T-helper 2 cell treated with Interferon-gamma antibody and Interleukin-4, amounts not matched to agents 5 μg/mL and 100 μg/mL, for 36 hours (primary cell): Measurements from ENCODE around the gene SLC44A1.

Experiments used
- DNase-seq: peaks from one replicate; pipeline ENCODE4 v3.0.0; 2021; ENCODE audit warnings: low spot score
- H3K27ac Mint-ChIP-seq: one replicate; pipeline ENCODE4 v1.8.0; 2021; ENCODE audit warnings: mild to moderate bottlenecking, mixed read lengths
- H3K27me3 Mint-ChIP-seq: one replicate; pipeline ENCODE4 v1.8.0; 2021; ENCODE audit warnings: low read depth, mixed read lengths
- H3K36me3 Mint-ChIP-seq: one replicate; pipeline ENCODE4 v1.8.0; 2021; ENCODE audit warnings: low read depth, mixed read lengths
- H3K4me1 Mint-ChIP-seq: one replicate; pipeline ENCODE4 v1.8.0; 2021; ENCODE audit warnings: low read depth, mixed read lengths
- H3K4me3 Mint-ChIP-seq: one replicate; pipeline ENCODE4 v1.8.0; 2022; ENCODE audit warnings: mild to moderate bottlenecking, moderate library complexity, mixed read lengths
- H3K9me3 Mint-ChIP-seq: one replicate; pipeline ENCODE4 v1.8.0; 2021; ENCODE audit warnings: mixed read lengths

The SLC44A1 gene

GRCh38 chr9:105269593-105269992, 25.1 kb downstream of the SLC44A1 start:
- no peaks in the 10 kb centered on the region for H3K9me3 Mint-ChIP-seq
- peaks cover 14% of the 10 kb centered on the region for H3K27me3 Mint-ChIP-seq
- DNase-seq: no peak
- no peak overlapping the region for H3K4me3 Mint-ChIP-seq
- H3K36me3 Mint-ChIP-seq: no peaks in the 10 kb centered on the region
- H3K27ac Mint-ChIP-seq: no peak overlapping the region
- H3K4me1 Mint-ChIP-seq: peaks cover under 1% of the 10 kb centered on the region

GRCh38 chr9:105270711-105271110, 26.3 kb downstream of the SLC44A1 start:
- Mint-ChIP-seq H3K9me3 (no peaks in the 10 kb centered on the region), H3K36me3 (no peaks in the 10 kb centered on the region), H3K4me3 (no peak overlapping the region), H3K4me1 (peaks cover 3% of the 10 kb centered on the region), H3K27me3 (peaks cover 14% of the 10 kb centered on the region), H3K27ac (no peak overlapping the region)
- DNase-seq: no peak

- DNase-seq: no peak
- Mint-ChIP-seq H3K27me3 (peaks cover 15% of the 10 kb centered on the region), H3K9me3 (no peaks in the 10 kb centered on the region), H3K27ac (no peak overlapping the region), H3K4me3 (no peak overlapping the region), H3K36me3 (no peaks in the 10 kb centered on the region), H3K4me1 (peaks cover 3% of the 10 kb centered on the region)
Observed at GRCh38 chr9:105273731-105274130, 29.3 kb downstream of the SLC44A1 start.

- no peak for DNase-seq
- peaks cover 3% of the 10 kb centered on the region for H3K4me1 Mint-ChIP-seq
- peaks cover 12% of the 10 kb centered on the region for H3K27me3 Mint-ChIP-seq
- no peak overlapping the region for H3K4me3 Mint-ChIP-seq
- H3K27ac Mint-ChIP-seq: no peak overlapping the region
- no peaks in the 10 kb centered on the region for H3K36me3 Mint-ChIP-seq
- H3K9me3 Mint-ChIP-seq: no peaks in the 10 kb centered on the region
Observed at GRCh38 chr9:105275111-105275510, 30.7 kb downstream of the SLC44A1 start.

DNA sequence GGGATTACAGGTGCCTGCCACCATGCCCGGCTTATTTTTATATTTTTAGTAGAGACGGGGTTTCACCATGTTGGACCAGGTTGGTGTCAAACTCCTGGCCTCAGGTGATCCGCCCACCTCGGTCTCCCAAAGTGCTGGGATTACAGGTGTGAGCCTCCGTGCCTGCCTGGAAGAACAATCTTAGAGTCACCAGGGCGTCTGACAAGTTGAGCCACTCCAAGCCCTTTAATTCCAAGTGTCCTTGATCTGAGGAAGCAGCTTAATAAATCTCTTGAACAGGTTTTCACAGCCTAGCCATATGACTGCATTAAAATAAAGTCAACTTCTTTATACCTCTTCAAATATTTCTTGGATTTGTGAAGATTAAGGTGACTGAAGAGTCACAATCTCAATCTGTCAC, 31.5 kb downstream of the SLC44A1 start:
- Mint-ChIP-seq H3K36me3 (no peaks in the 10 kb centered on the region), H3K9me3 (no peaks in the 10 kb centered on the region), H3K27me3 (peaks cover 12% of the 10 kb centered on the region), H3K4me1 (peaks cover 3% of the 10 kb centered on the region), H3K4me3 (no peak overlapping the region), H3K27ac (no peak overlapping the region)
- no peak for DNase-seq

DNA sequence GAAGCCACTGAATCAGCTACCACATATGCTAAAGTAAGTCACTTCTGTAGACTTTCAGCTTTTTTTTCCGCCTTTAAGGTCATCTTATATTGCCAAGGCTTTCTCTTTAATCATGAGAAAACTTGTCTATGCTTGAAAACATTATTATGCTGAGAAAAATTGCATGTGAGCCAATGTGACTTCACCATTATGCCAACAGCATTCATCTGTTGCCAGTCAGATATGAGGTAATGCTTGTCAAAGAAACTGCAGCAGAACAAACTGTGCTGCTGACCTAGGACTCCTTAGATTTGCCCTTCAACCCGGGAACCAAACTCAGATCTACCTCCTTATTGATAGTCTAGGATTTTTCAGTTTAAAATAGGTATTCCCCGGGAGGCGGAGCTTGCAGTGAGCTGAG, 34.3 kb downstream of the SLC44A1 start:
- no peak for DNase-seq
- no peaks in the 10 kb centered on the region for H3K36me3 Mint-ChIP-seq
- no peak overlapping the region for H3K27ac Mint-ChIP-seq
- no peaks in the 10 kb centered on the region for H3K9me3 Mint-ChIP-seq
- H3K4me3 Mint-ChIP-seq: no peak overlapping the region
- peaks cover 3% of the 10 kb centered on the region for H3K4me1 Mint-ChIP-seq
- H3K27me3 Mint-ChIP-seq: peaks cover 8% of the 10 kb centered on the region

DNA sequence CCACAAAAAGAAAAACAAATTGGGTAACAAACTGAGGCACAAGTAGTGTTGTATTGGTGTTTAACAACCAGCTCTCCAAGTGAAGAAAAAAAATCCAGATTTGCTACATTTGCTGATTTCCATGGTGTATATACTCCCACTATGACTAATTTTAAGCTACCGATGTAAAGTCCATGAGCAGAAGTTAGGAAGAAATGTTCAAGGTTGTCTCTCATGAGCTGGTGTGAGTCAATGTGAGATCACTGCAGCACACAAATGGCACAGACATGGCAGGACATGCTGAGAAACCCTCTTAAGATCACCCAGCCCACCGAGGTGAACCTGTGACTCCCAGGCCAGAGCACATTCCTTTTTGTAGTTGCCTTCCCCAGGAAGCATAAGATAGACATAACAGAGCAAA, 36.2 kb downstream of the SLC44A1 start:
- Mint-ChIP-seq H3K27me3 (peaks cover 4% of the 10 kb centered on the region), H3K36me3 (no peaks in the 10 kb centered on the region), H3K9me3 (no peaks in the 10 kb centered on the region), H3K27ac (no peak overlapping the region), H3K4me3 (no peak overlapping the region), H3K4me1 (peaks cover under 1% of the 10 kb centered on the region)
- DNase-seq: no peak

DNA sequence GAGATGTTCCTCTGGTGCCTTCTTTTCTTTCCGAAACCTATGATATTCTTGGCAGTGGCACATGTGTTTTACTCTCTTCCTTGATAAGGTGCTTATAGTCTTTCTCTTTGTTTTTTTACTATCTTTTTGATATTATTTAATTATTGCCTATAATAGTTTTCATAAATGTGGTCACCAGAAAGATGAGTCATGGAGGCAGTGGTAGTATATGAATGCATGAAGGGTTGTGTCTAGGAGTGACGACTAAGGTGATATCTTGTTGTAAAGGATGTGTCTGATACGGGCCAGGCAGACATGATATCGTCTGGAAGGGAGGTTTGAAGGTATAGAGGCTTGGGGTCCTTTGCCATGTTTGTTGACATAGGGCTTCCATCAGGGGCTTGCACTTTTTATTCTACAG, 36.8 kb downstream of the SLC44A1 start:
- H3K4me3 Mint-ChIP-seq: no peak overlapping the region
- no peaks in the 10 kb centered on the region for H3K36me3 Mint-ChIP-seq
- H3K27ac Mint-ChIP-seq: no peak overlapping the region
- H3K27me3 Mint-ChIP-seq: peaks cover 4% of the 10 kb centered on the region
- no peaks in the 10 kb centered on the region for H3K4me1 Mint-ChIP-seq
- no peaks in the 10 kb centered on the region for H3K9me3 Mint-ChIP-seq
- no peak for DNase-seq

GRCh38 chr9:105281926-105282325, 37.5 kb downstream of the SLC44A1 start:
- Mint-ChIP-seq H3K27ac (no peak overlapping the region), H3K9me3 (no peaks in the 10 kb centered on the region), H3K4me1 (no peaks in the 10 kb centered on the region), H3K4me3 (no peak overlapping the region), H3K27me3 (peaks cover 1% of the 10 kb centered on the region), H3K36me3 (no peaks in the 10 kb centered on the region)
- DNase-seq: no peak

GRCh38 chr9:105282870-105283621, 38.6 kb downstream of the SLC44A1 start:
- Mint-ChIP-seq H3K9me3 (no peaks in the 10 kb centered on the region), H3K36me3 (no peaks in the 10 kb centered on the region), H3K27ac (no peak overlapping the region), H3K4me1 (no peaks in the 10 kb centered on the region), H3K4me3 (no peak overlapping the region), H3K27me3 (peaks cover 2% of the 10 kb centered on the region)
- no peak for DNase-seq

DNA sequence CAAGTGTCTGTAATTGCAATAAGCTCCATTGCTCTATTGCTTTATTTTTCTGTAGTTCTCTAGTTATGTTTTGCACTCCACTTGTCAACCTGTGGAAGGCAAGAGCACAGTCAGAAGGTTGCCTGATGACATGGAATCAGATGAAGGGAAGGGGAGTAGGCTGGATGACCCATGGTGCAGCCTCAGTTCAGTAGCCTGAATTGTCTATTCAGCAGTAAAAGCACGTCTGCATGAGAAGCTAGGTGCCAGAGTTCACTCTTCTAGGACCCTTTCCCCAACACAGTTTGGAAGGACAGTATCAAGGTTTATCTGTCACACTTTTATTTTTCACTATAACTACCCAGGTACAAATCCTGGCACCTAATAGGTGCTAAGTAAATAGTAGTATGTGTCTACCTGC, 39.3 kb downstream of the SLC44A1 start:
- Mint-ChIP-seq H3K27ac (no peak overlapping the region), H3K36me3 (no peaks in the 10 kb centered on the region), H3K4me1 (no peaks in the 10 kb centered on the region), H3K4me3 (no peak overlapping the region), H3K27me3 (peaks cover 2% of the 10 kb centered on the region), H3K9me3 (no peaks in the 10 kb centered on the region)
- DNase-seq: no peak

DNA sequence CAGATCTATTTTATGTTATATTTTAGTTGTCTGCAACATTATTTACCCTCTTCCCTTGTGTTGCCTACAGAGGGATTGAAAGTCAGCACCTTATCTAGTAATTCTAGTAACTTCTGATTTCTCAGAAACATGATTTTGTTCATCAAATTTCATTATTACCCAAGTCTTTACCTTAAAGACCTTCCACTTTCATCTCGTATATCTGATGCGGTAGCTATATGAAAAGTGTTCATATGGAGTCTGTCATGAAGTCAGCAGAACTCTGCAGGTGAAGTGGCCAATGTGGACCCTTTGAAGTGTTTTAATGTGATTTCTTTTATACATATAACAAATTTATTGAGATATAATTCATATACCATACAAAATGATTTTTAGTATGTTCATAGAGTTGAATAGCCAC, 40.0 kb downstream of the SLC44A1 start:
- Mint-ChIP-seq H3K27ac (no peak overlapping the region), H3K36me3 (no peaks in the 10 kb centered on the region), H3K4me1 (no peaks in the 10 kb centered on the region), H3K27me3 (peaks cover 2% of the 10 kb centered on the region), H3K9me3 (no peaks in the 10 kb centered on the region), H3K4me3 (no peak overlapping the region)
- DNase-seq: no peak

GRCh38 chr9:105286098-105286497, 41.6 kb downstream of the SLC44A1 start:
- peaks cover 7% of the 10 kb centered on the region for H3K27me3 Mint-ChIP-seq
- no peak overlapping the region for H3K27ac Mint-ChIP-seq
- no peaks in the 10 kb centered on the region for H3K4me1 Mint-ChIP-seq
- DNase-seq: no peak
- no peaks in the 10 kb centered on the region for H3K9me3 Mint-ChIP-seq
- H3K4me3 Mint-ChIP-seq: no peak overlapping the region
- no peaks in the 10 kb centered on the region for H3K36me3 Mint-ChIP-seq

- no peaks in the 10 kb centered on the region for H3K36me3 Mint-ChIP-seq
- DNase-seq: no peak
- H3K27ac Mint-ChIP-seq: no peak overlapping the region
- H3K4me3 Mint-ChIP-seq: no peak overlapping the region
- peaks cover 1% of the 10 kb centered on the region for H3K4me1 Mint-ChIP-seq
- H3K27me3 Mint-ChIP-seq: peaks cover 21% of the 10 kb centered on the region
- H3K9me3 Mint-ChIP-seq: no peaks in the 10 kb centered on the region
Observed at GRCh38 chr9:105289305-105289704, 44.9 kb downstream of the SLC44A1 start.

GRCh38 chr9:105290418-105290817, 46.0 kb downstream of the SLC44A1 start:
- no peak for DNase-seq
- Mint-ChIP-seq H3K27ac (no peak overlapping the region), H3K9me3 (no peaks in the 10 kb centered on the region), H3K36me3 (no peaks in the 10 kb centered on the region), H3K27me3 (peaks cover 23% of the 10 kb centered on the region), H3K4me1 (peaks cover 5% of the 10 kb centered on the region), H3K4me3 (no peak overlapping the region)
